Thymus (tissue), 11 donors: ENCODE measurements around the gene DRD3. TPM values are rescaled to one million over a fixed set of nuclear protein-coding genes. Genes with fewer than 3 reads are reported as not detected.

ENCODE experiments used
- DNase-seq, 9 donors: peaks; one replicate each; pipeline ENCODE4 v3.0.0-alpha.2; 2013; ENCODE audit warnings: low spot score in 9 of 9, low read depth in 6 of 9, missing footprints in 1 of 9
- H3K27ac ChIP-seq, 2 donors: one replicate each; pipeline ENCODE4 v1.5.1; 2013; ENCODE audit warnings: control low read depth in 1 of 2, low read depth in 1 of 2, low read length in 1 of 2, mild to moderate bottlenecking in 1 of 2, moderate library complexity in 1 of 2
- H3K27me3 ChIP-seq, 2 donors: one replicate each; pipeline ENCODE4 v1.5.1; 2013; ENCODE audit warnings: low read length in 1 of 2; ENCODE audit not compliant: control insufficient read depth in 2 of 2, insufficient read depth in 1 of 2
- H3K36me3 ChIP-seq, 2 donors: one replicate each; pipeline ENCODE4 v1.5.1; 2013; ENCODE audit warnings: low read length in 1 of 2, mild to moderate bottlenecking in 1 of 2, moderate library complexity in 1 of 2; ENCODE audit not compliant: control insufficient read depth in 2 of 2, insufficient read depth in 2 of 2
- H3K4me1 ChIP-seq, 2 donors: one replicate each; pipeline ENCODE4 v1.5.1; 2013; ENCODE audit warnings: low read length in 2 of 2; ENCODE audit not compliant: control insufficient read depth in 2 of 2, insufficient read depth in 2 of 2
- H3K4me3 ChIP-seq, 2 donors: one replicate each; pipeline ENCODE4 v1.5.1; 2013; ENCODE audit warnings: low read length in 2 of 2, control low read depth in 1 of 2, mild to moderate bottlenecking in 1 of 2
- H3K9me3 ChIP-seq, 2 donors: one replicate each; pipeline ENCODE4 v1.5.1; 2013; ENCODE audit warnings: low read length in 1 of 2, mild to moderate bottlenecking in 1 of 2; ENCODE audit not compliant: control insufficient read depth in 2 of 2, insufficient read depth in 1 of 2
- WGBS: extraction: QIAGEN DNeasy Blood & Tissue Kit; methylation state at CpG from one replicate; pipeline ENCODE4 v1.1.7; 2013; 5-methylcytosine and 5-hydroxymethylcytosine counted together
- polyA plus RNA-seq: library from polyadenylated mRNA; stranded (reverse); fragments of 200-250 nt; gene quantifications from one replicate; pipeline ENCODE4 v1.2.3, GENCODE V29; 2013
- total RNA-seq: library from RNA; stranded (reverse); fragments of 120-200 nt; gene quantifications from one replicate; pipeline ENCODE4 v1.2.4, GENCODE V29; 2013
- donor health status: healthy.

DRD3 gene
- total and polyA plus RNA-seq, 2 donors, result 0.05 TPM; not detected in 1

DNA sequence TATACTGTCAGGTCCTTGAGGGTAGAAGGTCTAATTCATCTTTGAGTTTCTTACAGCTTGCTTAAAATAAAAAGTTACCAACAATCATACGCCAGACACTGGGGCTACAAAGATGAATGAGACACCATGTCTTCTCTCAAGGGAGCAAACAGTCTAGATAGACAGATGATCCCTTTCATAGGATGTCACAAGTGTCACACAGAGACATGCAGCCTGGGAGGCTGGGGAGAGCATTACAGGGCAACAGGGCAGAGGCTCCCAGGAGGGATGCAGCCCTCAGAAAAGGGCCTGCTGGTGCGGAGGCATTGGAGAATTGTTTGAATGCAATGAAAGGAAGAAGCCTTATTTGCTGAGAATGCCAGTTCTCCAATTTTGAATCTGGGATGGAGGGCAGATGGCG lies 39.0 kb downstream of the DRD3 start:
- Histone ChIP-seq H3K36me3 (no peaks in the 10 kb centered on the region), H3K9me3 (no peaks in the 10 kb centered on the region), H3K4me1 (no peaks in the 10 kb centered on the region), H3K4me3 (no peak overlapping the region), H3K27me3 (peaks cover 0 to 2% of the 10 kb centered on the region in 2 donors), H3K27ac (no peak overlapping the region)
- DNase-seq, result no peak
- 100% methylated on average over 3 of the region's 3 CpGs for WGBS

DNA sequence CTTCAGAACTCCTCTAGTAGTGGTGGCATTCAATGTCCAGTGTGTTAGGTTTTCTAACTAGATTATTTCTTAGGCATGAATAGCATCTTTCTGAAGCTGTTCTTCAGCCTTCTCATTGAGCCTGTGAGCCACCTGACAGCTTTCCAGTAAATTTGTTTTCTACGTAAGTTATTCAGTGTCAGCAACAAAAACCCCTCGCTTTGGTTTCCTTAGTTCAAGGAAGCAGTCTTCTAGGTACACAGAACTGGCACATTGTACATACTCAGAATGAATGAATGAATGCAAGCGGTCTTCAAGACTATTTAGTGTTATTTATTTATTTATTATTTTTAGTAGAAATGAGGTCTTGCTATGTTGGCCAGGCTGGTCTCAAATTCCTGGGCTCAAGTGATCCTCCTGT lies 44.9 kb downstream of the DRD3 start:
- H3K4me3 ChIP-seq, result no peak overlapping the region
- no peaks in the 10 kb centered on the region for H3K36me3 ChIP-seq
- no peak overlapping the region for H3K27ac ChIP-seq
- WGBS, result 97% methylated on average over 3 of the region's 3 CpGs
- H3K4me1 ChIP-seq, result no peaks in the 10 kb centered on the region
- no peak for DNase-seq
- H3K27me3 ChIP-seq, result no peaks in the 10 kb centered on the region
- no peaks in the 10 kb centered on the region for H3K9me3 ChIP-seq

DNA sequence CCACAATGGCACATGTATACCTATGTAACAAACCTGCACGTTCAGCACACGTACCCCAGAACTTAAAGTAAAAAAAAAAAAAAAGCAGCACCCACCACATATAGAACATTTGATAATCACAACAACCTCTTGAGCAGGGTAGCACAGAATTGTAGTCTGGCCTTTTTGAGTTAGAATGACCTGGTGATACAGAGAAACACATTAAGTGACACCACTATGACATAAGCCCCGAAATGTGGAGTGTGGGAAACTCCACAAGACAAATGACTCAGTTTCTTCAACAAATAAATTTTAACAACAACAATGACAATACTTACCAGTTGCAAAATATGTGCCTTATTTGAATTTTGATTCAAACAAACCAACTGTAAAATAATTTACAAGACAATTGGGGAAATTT lies 46.4 kb downstream of the DRD3 start:
- H3K4me3 ChIP-seq, result no peak overlapping the region
- WGBS, result 98% methylated on average over 3 of the region's 3 CpGs
- H3K9me3 ChIP-seq, result no peaks in the 10 kb centered on the region

DNA sequence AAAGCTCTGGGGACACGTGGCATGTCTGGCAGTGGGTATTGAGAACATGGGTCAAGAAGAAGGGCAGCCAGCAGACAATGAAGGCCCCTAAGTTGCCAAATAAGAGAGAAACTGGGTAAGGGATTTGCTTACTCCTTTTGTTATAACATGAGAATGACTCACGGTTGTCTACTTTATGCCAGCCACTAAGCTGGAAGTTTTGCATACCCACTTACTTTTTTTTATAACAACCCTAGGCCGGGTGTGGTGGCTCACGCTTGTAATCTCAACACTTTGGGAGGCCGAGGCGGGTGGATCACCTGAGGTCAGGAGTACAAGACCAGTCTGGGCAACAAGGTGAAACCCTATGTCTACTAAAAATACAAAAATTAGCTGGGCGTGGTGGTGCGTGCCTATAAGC lies 50.0 kb downstream of the DRD3 start:
- no peak overlapping the region for H3K4me3 ChIP-seq
- no peaks in the 10 kb centered on the region for H3K27me3 ChIP-seq
- no peaks in the 10 kb centered on the region for H3K36me3 ChIP-seq
- no peaks in the 10 kb centered on the region for H3K4me1 ChIP-seq
- H3K9me3 ChIP-seq, result no peaks in the 10 kb centered on the region
- no peak for DNase-seq
- WGBS, result 99% methylated on average over 8 of the region's 8 CpGs
- no peak overlapping the region for H3K27ac ChIP-seq

More for the DNA sequence above, 46.4 kb downstream of the DRD3 start:
- no peaks in the 10 kb centered on the region for H3K4me1 ChIP-seq
- H3K27me3 ChIP-seq, result no peaks in the 10 kb centered on the region
- no peaks in the 10 kb centered on the region for H3K36me3 ChIP-seq
- no peak overlapping the region for H3K27ac ChIP-seq
- DNase-seq, result no peak

DNA sequence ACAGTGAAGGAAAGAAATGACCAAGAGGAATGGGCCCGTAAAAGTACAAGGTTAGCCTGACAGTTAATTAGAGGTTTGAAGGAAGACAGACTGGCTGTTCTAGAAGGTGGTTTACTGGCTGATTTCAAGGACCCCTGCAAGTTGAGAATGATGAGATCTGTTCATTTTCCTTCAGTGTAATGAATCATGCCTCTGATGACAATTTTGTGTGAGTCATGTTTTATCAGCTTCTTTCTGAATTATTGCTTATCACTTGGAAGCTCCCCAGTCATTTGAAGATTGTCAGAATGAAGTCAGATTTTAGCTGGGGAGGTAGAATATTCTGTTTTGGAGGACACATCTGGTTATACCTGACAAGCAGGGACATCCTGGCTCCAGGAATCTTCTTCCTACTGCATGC lies 50.6 kb downstream of the DRD3 start:
- Histone ChIP-seq H3K9me3 (no peaks in the 10 kb centered on the region), H3K27me3 (no peaks in the 10 kb centered on the region), H3K4me3 (no peak overlapping the region), H3K4me1 (no peaks in the 10 kb centered on the region), H3K27ac (no peak overlapping the region), H3K36me3 (no peaks in the 10 kb centered on the region)
- no peak for DNase-seq
- WGBS, result 100% methylated on average over 1 of the region's 1 CpG

DNA sequence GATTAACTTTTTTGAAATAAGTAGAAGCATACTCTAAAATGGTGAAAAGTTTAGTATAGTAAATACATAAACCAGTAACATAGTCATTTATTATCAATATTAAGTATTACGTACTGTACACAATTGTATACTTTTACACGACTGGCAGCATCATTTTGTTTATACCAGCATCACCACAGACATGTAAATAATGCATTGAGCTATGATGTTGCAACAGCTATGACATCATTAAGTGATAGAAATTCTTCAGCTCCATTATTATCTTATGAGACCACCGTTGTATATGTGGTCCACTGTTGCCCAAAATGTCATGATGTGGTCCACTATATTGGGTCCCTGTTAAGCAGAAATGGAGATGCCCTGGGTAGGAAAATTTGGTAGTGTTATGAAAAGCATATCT lies 51.3 kb downstream of the DRD3 start:
- H3K4me1 ChIP-seq, result no peaks in the 10 kb centered on the region
- H3K4me3 ChIP-seq, result no peak overlapping the region
- no peak for DNase-seq
- H3K27me3 ChIP-seq, result no peaks in the 10 kb centered on the region
- H3K9me3 ChIP-seq, result no peaks in the 10 kb centered on the region
- H3K27ac ChIP-seq, result no peak overlapping the region
- no peaks in the 10 kb centered on the region for H3K36me3 ChIP-seq
- 97% methylated on average over 3 of the region's 3 CpGs for WGBS

DNA sequence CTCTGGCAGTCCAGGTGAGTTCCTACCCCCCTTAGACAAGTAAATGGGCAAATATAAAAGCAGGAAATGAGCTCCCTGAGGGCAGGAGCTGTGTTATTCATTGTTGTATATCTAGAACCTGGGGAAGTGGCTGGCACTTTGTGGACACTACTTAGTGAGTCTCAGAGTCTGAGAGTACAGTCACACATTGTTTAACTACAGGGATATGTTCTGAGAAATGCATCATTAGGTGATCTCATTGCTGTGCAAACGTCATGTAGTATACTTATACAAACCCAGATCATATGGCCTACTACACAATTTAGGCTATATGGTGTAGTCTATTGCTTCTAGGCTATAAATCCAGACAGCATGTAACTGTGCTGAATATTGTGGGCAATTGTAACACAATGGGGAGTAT lies 52.4 kb downstream of the DRD3 start:
- H3K36me3 ChIP-seq, result no peaks in the 10 kb centered on the region
- no peak overlapping the region for H3K4me3 ChIP-seq
- 95% methylated on average over 1 of the region's 1 CpG for WGBS
- no peaks in the 10 kb centered on the region for H3K9me3 ChIP-seq
- DNase-seq, result no peak
- H3K27me3 ChIP-seq, result no peaks in the 10 kb centered on the region
- no peak overlapping the region for H3K27ac ChIP-seq
- H3K4me1 ChIP-seq, result no peaks in the 10 kb centered on the region

DNA sequence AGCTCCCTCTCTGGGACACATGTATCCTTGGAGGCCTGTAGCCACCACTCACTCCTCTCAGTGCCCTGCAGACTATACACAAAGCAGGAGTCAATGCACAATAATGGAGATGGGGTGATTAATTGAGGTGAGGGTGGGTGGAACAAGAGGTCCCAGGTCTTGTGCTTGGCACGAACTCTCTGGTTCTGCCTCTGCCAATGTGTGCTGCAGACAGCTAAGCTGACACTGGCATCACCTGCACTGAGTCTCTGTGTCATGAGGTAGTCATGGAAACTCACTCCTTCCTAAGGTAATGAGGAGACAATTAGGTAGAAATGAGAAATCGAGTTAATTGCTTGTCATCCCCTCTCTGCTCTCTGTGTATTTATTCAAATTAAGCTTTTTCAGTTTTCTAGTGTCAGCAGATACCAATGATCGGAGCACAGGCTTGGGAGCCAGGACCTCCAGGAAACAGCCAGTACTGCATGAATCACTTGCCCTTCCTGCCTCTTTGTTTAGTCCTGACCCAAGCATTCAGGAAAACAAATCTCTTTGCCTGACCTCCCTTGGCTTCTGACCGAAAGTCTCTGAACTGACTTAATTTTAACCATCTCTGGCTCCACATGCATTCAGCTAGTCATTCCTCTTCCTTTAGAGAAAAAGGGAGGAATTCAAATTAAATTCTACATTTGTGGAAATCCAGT lies 56.7 kb downstream of the DRD3 start:
- Histone ChIP-seq H3K4me1 (no peaks in the 10 kb centered on the region), H3K27ac (no peak overlapping the region), H3K36me3 (no peaks in the 10 kb centered on the region), H3K9me3 (no peaks in the 10 kb centered on the region), H3K4me3 (no peak overlapping the region), H3K27me3 (no peaks in the 10 kb centered on the region)
- no peak for DNase-seq
- 85% methylated on average over 4 of the region's 4 CpGs for WGBS

DNA sequence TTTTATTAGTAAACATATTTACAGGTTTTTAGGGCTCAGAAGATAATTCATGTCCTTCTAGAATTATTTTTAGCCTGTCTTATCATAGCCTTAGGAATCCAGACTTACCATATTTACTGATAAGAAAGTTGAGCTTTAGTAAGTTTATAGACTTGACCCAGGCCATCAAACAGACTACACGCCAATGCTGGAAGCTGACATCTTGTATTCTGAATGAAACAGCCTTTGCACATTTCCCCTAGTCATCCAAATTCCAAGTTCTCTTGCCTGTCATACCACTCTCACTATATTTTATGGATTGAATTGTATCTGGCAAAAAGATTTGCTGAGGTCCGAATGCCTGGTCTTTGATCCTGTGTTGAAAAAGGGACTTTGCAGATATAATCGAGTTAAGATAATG lies 58.6 kb downstream of the DRD3 start:
- Histone ChIP-seq H3K27ac (no peak overlapping the region), H3K36me3 (no peaks in the 10 kb centered on the region), H3K4me1 (no peaks in the 10 kb centered on the region), H3K9me3 (no peaks in the 10 kb centered on the region), H3K27me3 (no peaks in the 10 kb centered on the region), H3K4me3 (no peak overlapping the region)
- 98% methylated on average over 3 of the region's 3 CpGs for WGBS
- no peak for DNase-seq
